Activated CD4-positive, alpha-beta T cell treated with anti-CD3 and anti-CD28 coated beads, Interleukin-2, amount 50 U/mL, for 4 hours (primary cell): ENCODE results near the gene HASPIN.
A peak's percentile ranks its signal among the peaks of the same experiment; 100 is the strongest.
"Not testable (repeated sequence)": the region's sequence is repeated elsewhere in the genome, so short reads cannot be mapped to it uniquely, and the experiment has no call there.

ENCODE experiments used
- DNase-seq, 2 experiments: peaks; one replicate each; pipeline ENCODE4 v3.0.0-alpha.2; 2020

The HASPIN gene

GRCh38 chr17:3697103-3697476 is 26.6 kb upstream of the HASPIN start:
- no peak for DNase-seq

GRCh38 chr17:3698139-3698538 is 25.6 kb upstream of the HASPIN start:
- no peak for DNase-seq

GRCh38 chr17:3699951-3700350 is 23.8 kb upstream of the HASPIN start:
- DNase-seq = no peak

GRCh38 chr17:3702041-3702539 is 21.6 kb upstream of the HASPIN start:
- not testable (repeated sequence) for DNase-seq

- no peak for DNase-seq
Measured at GRCh38 chr17:3704931-3705717, 18.6 kb upstream of the HASPIN start.

GRCh38 chr17:3705718-3705984 is 18.1 kb upstream of the HASPIN start:
- not testable (repeated sequence) for DNase-seq

- no peak for DNase-seq
Measured at GRCh38 chr17:3708366-3708765, 15.3 kb upstream of the HASPIN start.

- DNase-seq = peak; percentile 58 to 61
Measured at GRCh38 chr17:3710951-3711383, 12.7 kb upstream of the HASPIN start.

GRCh38 chr17:3712811-3713463 is 10.8 kb upstream of the HASPIN start:
- no peak for DNase-seq

GRCh38 chr17:3715296-3715695 is 8.4 kb upstream of the HASPIN start:
- DNase-seq = no peak

GRCh38 chr17:3718201-3718600 is 5.5 kb upstream of the HASPIN start:
- DNase-seq = no peak

GRCh38 chr17:3719265-3719664 is 4.4 kb upstream of the HASPIN start:
- DNase-seq = no peak

- DNase-seq = no peak
Measured at GRCh38 chr17:3722716-3723115, 987 bp upstream of the HASPIN start.

- DNase-seq = no peak
Measured at GRCh38 chr17:3723188-3723555, 531 bp upstream of the HASPIN start.

GRCh38 chr17:3724378-3725077 is 825 bp downstream of the HASPIN start:
- no peak for DNase-seq

- no peak for DNase-seq
Measured at GRCh38 chr17:3727041-3727440, 3.3 kb downstream of the HASPIN start.

GRCh38 chr17:3728099-3728498 is 4.4 kb downstream of the HASPIN start:
- not testable (repeated sequence) for DNase-seq

- no peak for DNase-seq
Measured at GRCh38 chr17:3729881-3730280, 6.2 kb downstream of the HASPIN start.

- DNase-seq = no peak
Measured at GRCh38 chr17:3730881-3731429, 7.3 kb downstream of the HASPIN start.

- DNase-seq = no peak
Measured at GRCh38 chr17:3732210-3732621, 8.5 kb downstream of the HASPIN start.

- DNase-seq = not testable (repeated sequence)
Measured at GRCh38 chr17:3734911-3735276, 11.2 kb downstream of the HASPIN start.

- DNase-seq = no peak
Measured at GRCh38 chr17:3735515-3735914, 11.8 kb downstream of the HASPIN start.

- peak; percentile 72 to 78 for DNase-seq
Measured at GRCh38 chr17:3738562-3739295, 15.0 kb downstream of the HASPIN start.
